Right lobe of liver (tissue), 4 donors: Measurements from ENCODE around the gene RING1.

Source experiments
- CTCF ChIP-seq, 4 donors: fragments of 200-600 bp in 3 of 4; fragments of 450-650 bp in 1 of 4; IDR thresholded peaks; one replicate each; pipeline versions ENCODE4 v1.5.1 to v1.8.0; 2016 to 2022; ENCODE audit warnings: antibody characterized with exemption in 4 of 4, mild to moderate bottlenecking in 2 of 4
- POLR2A ChIP-seq: fragments of 450-650 bp; IDR thresholded peaks from one replicate; pipeline ENCODE4 v1.6.1; 2017; ENCODE audit warnings: antibody characterized with exemption, mild to moderate bottlenecking
- donor health status: DM: no; HTN: no; CAD: no.
- donor health status: DM: no; HTN: no; CAD: no.
- donor health status: DM: no; HTN: yes; CAD: no.

DNA sequence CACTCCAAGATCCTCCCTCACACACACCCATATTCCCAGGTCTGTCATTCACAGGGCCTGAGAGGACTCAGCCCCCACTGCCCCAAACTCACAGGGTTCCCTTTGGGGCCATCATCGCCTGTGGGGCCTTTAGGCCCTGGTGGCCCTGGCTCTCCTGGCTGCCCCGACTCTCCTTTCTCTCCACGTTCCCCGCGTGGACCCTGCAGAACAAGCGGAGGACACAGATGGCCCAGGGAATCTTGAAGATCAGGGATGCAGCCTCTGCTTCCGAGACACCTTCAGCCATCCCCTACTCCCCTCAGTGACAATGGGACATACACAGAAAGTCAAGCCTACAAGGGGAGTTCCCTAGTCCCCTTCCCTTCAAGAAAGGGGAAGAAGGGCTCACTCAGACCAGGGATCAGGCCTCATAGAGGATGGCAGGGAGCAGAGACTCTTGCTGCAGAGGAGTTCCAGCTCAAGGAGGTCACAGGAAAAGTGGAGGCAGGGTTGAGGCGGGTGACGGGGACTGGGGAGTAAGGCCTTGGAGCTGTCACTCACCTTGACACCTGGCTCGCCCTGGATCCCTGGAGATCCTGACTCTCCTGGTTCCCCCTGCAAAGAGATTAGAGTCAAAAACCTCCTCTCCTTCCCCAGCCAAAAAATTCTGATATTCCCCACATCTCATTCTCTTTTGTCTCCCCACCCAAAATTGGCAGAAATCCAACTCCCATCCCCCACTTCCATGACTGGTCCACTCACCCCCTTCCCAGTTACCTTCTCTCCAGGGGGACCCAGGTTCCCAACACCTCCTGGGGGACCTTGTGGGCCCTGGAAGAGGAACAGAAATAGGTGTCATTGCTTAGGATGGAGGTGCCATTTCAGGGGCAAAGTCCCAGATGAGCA is 38.8 kb upstream of the RING1 start:
- TF ChIP-seq CTCF (IDR thresholded peaks at IDR 0.05) (no peak), POLR2A (no peak)
